CD4-positive, CD25-positive, alpha-beta regulatory T cell (primary cell): ENCODE measurements around the gene PRICKLE4. TPM values are rescaled to one million over a fixed set of nuclear protein-coding genes. Genes with fewer than 3 reads are reported as not detected.

Experiments
- ATAC-seq, 2 donors: fragments of 150-1000 bp; cut with Tn5 transposase; one replicate each; pipeline ENCODE4 v1.10.0; 2021; ENCODE audit warnings: low read depth in 2 of 2, moderate number of reproducible peaks in 2 of 2, moderate library complexity in 1 of 2
- DNase-seq, 3 donors: peaks; one replicate each; pipeline versions ENCODE4 v3.0.0 to v3.0.0-alpha.2; 2012 to 2022; ENCODE audit warnings: mixed read lengths in 1 of 3
- H3K27ac ChIP-seq: one replicate; pipeline ENCODE4 v1.7.0; 2013; ENCODE audit warnings: mild to moderate bottlenecking, low read length; ENCODE audit not compliant: insufficient read depth, poor library complexity, severe bottlenecking
- H3K27me3 ChIP-seq: one replicate; pipeline ENCODE4 v1.7.0; 2013; ENCODE audit warnings: low read length; ENCODE audit not compliant: control insufficient read depth, insufficient read depth
- H3K36me3 ChIP-seq: one replicate; pipeline ENCODE4 v1.7.0; 2013; ENCODE audit warnings: mild to moderate bottlenecking, low read length, moderate library complexity; ENCODE audit not compliant: control insufficient read depth, insufficient read depth
- H3K4me1 ChIP-seq: 2 replicates; pipeline ENCODE4 v1.7.0; 2013; ENCODE audit warnings: mild to moderate bottlenecking, low read length; ENCODE audit not compliant: insufficient read depth, control insufficient read depth, poor library complexity, severe bottlenecking
- H3K4me3 ChIP-seq: one replicate; pipeline ENCODE4 v1.7.0; 2013; ENCODE audit warnings: low read depth, mild to moderate bottlenecking, low read length, moderate library complexity
- H3K9me3 ChIP-seq, 2 experiments: 1 replicate in 1 of 2; 2 replicates in 1 of 2; pipeline ENCODE4 v1.7.0; 2013; ENCODE audit warnings: low read length in 2 of 2, mild to moderate bottlenecking in 1 of 2, moderate library complexity in 1 of 2; ENCODE audit not compliant: control insufficient read depth in 2 of 2
- H3K27ac Mint-ChIP-seq, 3 donors: one replicate each; pipeline ENCODE4 v1.8.0; 2020 to 2022; ENCODE audit warnings: mild to moderate bottlenecking in 3 of 3, mixed read lengths in 3 of 3, moderate library complexity in 2 of 3
- H3K27me3 Mint-ChIP-seq: one replicate; pipeline ENCODE4 v1.8.0; 2022; ENCODE audit warnings: mild to moderate bottlenecking, mixed read lengths
- H3K36me3 Mint-ChIP-seq: one replicate; pipeline ENCODE4 v1.8.0; 2020; ENCODE audit warnings: mixed read lengths
- H3K4me1 Mint-ChIP-seq, 4 donors: one replicate each; pipeline ENCODE4 v1.8.0; 2020 to 2022; ENCODE audit warnings: mixed read lengths in 4 of 4, mild to moderate bottlenecking in 1 of 4
- H3K4me3 Mint-ChIP-seq, 4 donors: one replicate each; pipeline ENCODE4 v1.8.0; 2020 to 2022; ENCODE audit warnings: mild to moderate bottlenecking in 4 of 4, mixed read lengths in 4 of 4, moderate library complexity in 3 of 4
- H3K9me3 Mint-ChIP-seq, 7 donors: one replicate each; pipeline ENCODE4 v1.8.0; 2020 to 2022; ENCODE audit warnings: mixed read lengths in 7 of 7, mild to moderate bottlenecking in 3 of 7, moderate library complexity in 2 of 7
- polyA plus RNA-seq, 4 donors: library from polyadenylated mRNA; unstranded; fragments of 300-500 nt; fragmentation: Illumina TruSeq; gene quantifications; one replicate each; pipeline ENCODE4 v1.2.3, GENCODE V29; 2021
- total RNA-seq: library from RNA; stranded (reverse); gene quantifications from one replicate; pipeline ENCODE4 v1.2.3, GENCODE V29; 2022

PRICKLE4 gene
- total and polyA plus RNA-seq, 5 donors from 2014 or later: not detected

DNA sequence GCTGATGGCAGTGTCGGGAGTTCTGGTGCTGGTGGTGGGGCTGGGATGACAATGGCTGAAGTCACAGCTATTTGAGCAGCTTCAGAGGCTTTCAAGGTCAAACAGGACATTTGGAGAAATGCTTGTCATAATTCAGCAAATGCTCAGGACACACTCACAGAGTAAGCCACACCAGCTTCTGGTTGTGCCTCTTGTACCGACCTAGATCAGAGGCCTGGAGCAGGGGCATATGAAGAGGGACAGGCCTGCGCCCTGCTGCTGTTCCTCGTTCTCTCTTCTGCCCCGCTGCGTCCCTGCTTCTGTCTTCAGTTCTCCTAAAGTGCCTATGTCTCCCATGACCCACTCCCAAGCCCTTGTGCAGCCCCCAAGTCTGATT is 32.5 kb upstream of the PRICKLE4 start:
- Histone ChIP-seq H3K4me3 (no peak overlapping the region), H3K36me3 (no peaks in the 10 kb centered on the region), H3K9me3 (no peaks in the 10 kb centered on the region), H3K27me3 (no peaks in the 10 kb centered on the region), H3K27ac (no peak overlapping the region), H3K4me1 (no peaks in the 10 kb centered on the region)
- no peaks in the 10 kb centered on the region for H3K36me3 Mint-ChIP-seq
- no peak for DNase-seq
- peaks cover 0 to 2% (median 0%) of the 10 kb centered on the region in 7 donors for H3K9me3 Mint-ChIP-seq
- H3K4me3 Mint-ChIP-seq: no peak overlapping the region
- H3K27ac Mint-ChIP-seq: no peak overlapping the region
- no peak for ATAC-seq
- no peaks in the 10 kb centered on the region for H3K4me1 Mint-ChIP-seq
- peaks cover 4% of the 10 kb centered on the region for H3K27me3 Mint-ChIP-seq

DNA sequence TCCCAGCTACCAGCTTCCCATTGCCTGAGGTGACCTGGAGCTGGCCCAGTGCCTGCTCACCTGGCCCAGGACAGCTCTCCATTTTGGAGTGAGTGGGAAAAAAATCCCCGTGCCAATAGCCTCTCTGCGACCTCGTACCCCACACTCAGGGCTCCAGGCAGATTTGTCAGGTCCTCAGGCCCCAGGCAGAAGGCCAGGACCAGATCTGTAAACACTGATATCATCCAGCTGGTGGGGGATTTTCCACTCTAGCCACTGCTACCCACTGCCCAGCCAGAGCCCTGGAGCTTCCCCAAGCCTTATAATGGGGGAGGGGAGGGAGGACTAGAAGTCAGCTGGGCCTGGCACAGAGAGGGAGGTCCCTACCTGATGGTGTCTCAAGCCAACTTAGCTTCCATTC is 32.0 kb upstream of the PRICKLE4 start:
- Histone ChIP-seq H3K27me3 (no peaks in the 10 kb centered on the region), H3K36me3 (no peaks in the 10 kb centered on the region), H3K4me1 (no peaks in the 10 kb centered on the region), H3K4me3 (no peak overlapping the region), H3K9me3 (no peaks in the 10 kb centered on the region), H3K27ac (no peak overlapping the region)
- no peak overlapping the region for H3K27ac Mint-ChIP-seq
- H3K4me3 Mint-ChIP-seq: no peak overlapping the region
- ATAC-seq (no peak), DNase-seq (no peak)
- no peaks in the 10 kb centered on the region for H3K36me3 Mint-ChIP-seq
- H3K9me3 Mint-ChIP-seq: peaks cover 0 to 2% (median 0%) of the 10 kb centered on the region in 7 donors
- peaks cover 4% of the 10 kb centered on the region for H3K27me3 Mint-ChIP-seq
- no peaks in the 10 kb centered on the region for H3K4me1 Mint-ChIP-seq

- H3K4me1 Mint-ChIP-seq: no peaks in the 10 kb centered on the region
- peaks cover 0 to 2% (median 0%) of the 10 kb centered on the region in 7 donors for H3K9me3 Mint-ChIP-seq
- Histone ChIP-seq H3K4me1 (no peaks in the 10 kb centered on the region), H3K9me3 (no peaks in the 10 kb centered on the region), H3K4me3 (no peak overlapping the region), H3K27ac (no peak overlapping the region), H3K36me3 (no peaks in the 10 kb centered on the region), H3K27me3 (no peaks in the 10 kb centered on the region)
- H3K36me3 Mint-ChIP-seq: no peaks in the 10 kb centered on the region
- DNase-seq: no peak
- no peak overlapping the region for H3K4me3 Mint-ChIP-seq
- no peak overlapping the region for H3K27ac Mint-ChIP-seq
- H3K27me3 Mint-ChIP-seq: peaks cover 9% of the 10 kb centered on the region
- ATAC-seq: no peak
These were observed 30.2 kb upstream of the PRICKLE4 start for GRCh38 chr6:41750374-41750773.

GRCh38 chr6:41755895-41756294 is 24.7 kb upstream of the PRICKLE4 start:
- Histone ChIP-seq H3K4me3 (no peak overlapping the region), H3K27me3 (no peaks in the 10 kb centered on the region), H3K36me3 (no peaks in the 10 kb centered on the region), H3K27ac (no peak overlapping the region), H3K9me3 (no peaks in the 10 kb centered on the region), H3K4me1 (no peaks in the 10 kb centered on the region)
- H3K4me1 Mint-ChIP-seq: peaks cover 0 to 2% (median under 1%) of the 10 kb centered on the region in 4 donors
- no peak overlapping the region for H3K27ac Mint-ChIP-seq
- H3K36me3 Mint-ChIP-seq: no peaks in the 10 kb centered on the region
- H3K4me3 Mint-ChIP-seq: no peak overlapping the region
- no peak for ATAC-seq
- H3K9me3 Mint-ChIP-seq: peaks cover 0 to 1% (median 0%) of the 10 kb centered on the region in 7 donors
- peaks cover 5% of the 10 kb centered on the region for H3K27me3 Mint-ChIP-seq
- no peak for DNase-seq

DNA sequence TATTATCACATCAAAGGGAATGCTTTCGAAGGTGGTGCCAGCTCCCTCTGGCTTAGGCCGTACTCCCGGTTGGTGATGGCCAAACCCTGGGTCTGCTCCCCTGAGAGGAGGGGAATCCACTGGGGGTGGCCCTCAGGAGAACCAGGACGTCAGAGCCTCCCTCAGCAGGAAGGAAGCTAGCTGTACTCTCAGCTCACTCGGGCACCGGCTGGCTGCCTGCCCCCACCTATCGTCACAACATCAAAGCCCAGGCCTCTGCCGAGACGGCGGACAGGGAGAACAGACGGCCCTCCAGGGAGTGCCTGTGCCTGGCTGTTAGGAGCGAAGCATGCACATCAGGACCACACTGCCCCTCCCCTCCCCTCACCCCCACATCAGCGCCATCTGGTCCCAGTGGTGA is 24.2 kb upstream of the PRICKLE4 start:
- ATAC-seq: no peak
- Mint-ChIP-seq H3K27ac (no peak overlapping the region), H3K27me3 (peaks cover 5% of the 10 kb centered on the region), H3K9me3 (peaks cover 0 to 1% (median 0%) of the 10 kb centered on the region in 7 donors), H3K4me3 (no peak overlapping the region), H3K36me3 (no peaks in the 10 kb centered on the region), H3K4me1 (peaks cover 0 to 2% (median under 1%) of the 10 kb centered on the region in 4 donors)
- Histone ChIP-seq H3K27ac (no peak overlapping the region), H3K4me1 (no peaks in the 10 kb centered on the region), H3K27me3 (no peaks in the 10 kb centered on the region), H3K9me3 (no peaks in the 10 kb centered on the region), H3K4me3 (no peak overlapping the region), H3K36me3 (no peaks in the 10 kb centered on the region)
- no peak for DNase-seq

- H3K27me3 ChIP-seq: no peaks in the 10 kb centered on the region
- no peaks in the 10 kb centered on the region for H3K36me3 ChIP-seq
- H3K36me3 Mint-ChIP-seq: no peaks in the 10 kb centered on the region
- no peak overlapping the region for H3K27ac Mint-ChIP-seq
- no peak overlapping the region for H3K27ac ChIP-seq
- H3K27me3 Mint-ChIP-seq: peaks cover 9% of the 10 kb centered on the region
- H3K4me3 ChIP-seq: no peak overlapping the region
- H3K4me1 Mint-ChIP-seq: peaks cover 0 to 2% (median under 1%) of the 10 kb centered on the region in 4 donors
- peaks cover 0 to 1% (median 0%) of the 10 kb centered on the region in 7 donors for H3K9me3 Mint-ChIP-seq
- no peak overlapping the region for H3K4me3 Mint-ChIP-seq
- no peak for DNase-seq
- H3K4me1 ChIP-seq: no peaks in the 10 kb centered on the region
- no peaks in the 10 kb centered on the region for H3K9me3 ChIP-seq
- ATAC-seq: no peak
These were observed 23.3 kb upstream of the PRICKLE4 start for GRCh38 chr6:41757271-41757670.

- ATAC-seq (no peak), DNase-seq (no peak)
- Mint-ChIP-seq H3K27ac (no peak overlapping the region), H3K4me3 (no peak overlapping the region), H3K27me3 (peaks cover 9% of the 10 kb centered on the region), H3K4me1 (peaks cover 0 to 2% (median under 1%) of the 10 kb centered on the region in 4 donors), H3K9me3 (peaks cover 0 to 1% (median 0%) of the 10 kb centered on the region in 7 donors), H3K36me3 (no peaks in the 10 kb centered on the region)
- H3K27me3 ChIP-seq: peaks cover 2% of the 10 kb centered on the region
- no peak overlapping the region for H3K27ac ChIP-seq
- no peaks in the 10 kb centered on the region for H3K4me1 ChIP-seq
- no peaks in the 10 kb centered on the region for H3K36me3 ChIP-seq
- no peaks in the 10 kb centered on the region for H3K9me3 ChIP-seq
- no peak overlapping the region for H3K4me3 ChIP-seq
These were observed 22.5 kb upstream of the PRICKLE4 start for GRCh38 chr6:41757931-41758640.

DNA sequence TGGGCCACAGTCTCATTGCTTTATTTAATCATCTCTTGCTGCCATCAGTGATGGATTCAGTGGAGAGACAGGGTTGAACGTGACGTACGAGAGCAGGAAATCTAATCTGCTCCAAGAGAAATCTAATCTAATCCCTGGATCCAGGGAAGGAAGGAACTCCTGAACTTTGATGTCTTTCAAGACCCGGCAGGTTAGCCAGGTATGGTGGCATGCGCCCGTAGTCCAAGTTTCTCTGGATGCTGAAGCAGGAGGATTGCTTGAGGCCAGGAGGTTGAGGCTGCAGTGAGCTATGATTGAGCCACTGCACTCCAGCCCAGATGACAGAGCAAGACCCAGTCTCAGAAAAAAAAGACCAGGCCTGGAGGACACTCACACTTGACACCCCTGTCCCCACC is 21.9 kb upstream of the PRICKLE4 start:
- Mint-ChIP-seq H3K4me1 (peaks cover 0 to 2% (median under 1%) of the 10 kb centered on the region in 4 donors), H3K27ac (no peak overlapping the region), H3K4me3 (no peak overlapping the region), H3K36me3 (no peaks in the 10 kb centered on the region), H3K27me3 (peaks cover 9% of the 10 kb centered on the region), H3K9me3 (peaks cover 0 to 1% (median 0%) of the 10 kb centered on the region in 7 donors)
- no peaks in the 10 kb centered on the region for H3K36me3 ChIP-seq
- no peak overlapping the region for H3K27ac ChIP-seq
- DNase-seq (no peak), ATAC-seq (no peak)
- no peak overlapping the region for H3K4me3 ChIP-seq
- H3K4me1 ChIP-seq: no peaks in the 10 kb centered on the region
- H3K27me3 ChIP-seq: peaks cover 2% of the 10 kb centered on the region
- H3K9me3 ChIP-seq: no peaks in the 10 kb centered on the region
